IPS-11a (cell line): ENCODE data around the gene ADAMTSL1.
"Not testable (repeated sequence)": the region's sequence is repeated elsewhere in the genome, so short reads cannot be mapped to it uniquely, and the experiment has no call there.

Source experiments
- H3K4me3 ChIP-seq: one replicate; pipeline ENCODE4 v1.5.1; 2013; ENCODE audit warnings: low read depth, low read length, control low read depth

ADAMTSL1 gene

GRCh38 chr9:18849270-18849669 is 375.3 kb downstream of the ADAMTSL1 start:
- no peak overlapping the region for H3K4me3 ChIP-seq

- H3K4me3 ChIP-seq, result no peak overlapping the region
Observed at GRCh38 chr9:18849890-18850677, 376.1 kb downstream of the ADAMTSL1 start.

GRCh38 chr9:18851069-18851795 is 377.3 kb downstream of the ADAMTSL1 start:
- H3K4me3 ChIP-seq, result no peak overlapping the region

GRCh38 chr9:18855656-18856055 is 381.7 kb downstream of the ADAMTSL1 start:
- H3K4me3 ChIP-seq, result no peak overlapping the region

- H3K4me3 ChIP-seq, result no peak overlapping the region
Observed at GRCh38 chr9:18857334-18857733, 383.4 kb downstream of the ADAMTSL1 start.

GRCh38 chr9:18857769-18858168 is 383.8 kb downstream of the ADAMTSL1 start:
- H3K4me3 ChIP-seq, result no peak overlapping the region

- H3K4me3 ChIP-seq, result no peak overlapping the region
Observed at GRCh38 chr9:18861609-18862544, 387.9 kb downstream of the ADAMTSL1 start.

GRCh38 chr9:18863791-18864190 is 389.8 kb downstream of the ADAMTSL1 start:
- no peak overlapping the region for H3K4me3 ChIP-seq

GRCh38 chr9:18864516-18864915 is 390.6 kb downstream of the ADAMTSL1 start:
- no peak overlapping the region for H3K4me3 ChIP-seq

- no peak overlapping the region for H3K4me3 ChIP-seq
Observed at GRCh38 chr9:18865542-18865941, 391.6 kb downstream of the ADAMTSL1 start.

- no peak overlapping the region for H3K4me3 ChIP-seq
Observed at GRCh38 chr9:18866121-18866831, 392.3 kb downstream of the ADAMTSL1 start.

GRCh38 chr9:18869725-18870124 is 395.8 kb downstream of the ADAMTSL1 start:
- H3K4me3 ChIP-seq, result no peak overlapping the region

GRCh38 chr9:18874069-18874468 is 400.1 kb downstream of the ADAMTSL1 start:
- no peak overlapping the region for H3K4me3 ChIP-seq

GRCh38 chr9:18874990-18875389 is 401.0 kb downstream of the ADAMTSL1 start:
- not testable (repeated sequence) for H3K4me3 ChIP-seq

GRCh38 chr9:18877984-18878383 is 404.0 kb downstream of the ADAMTSL1 start:
- no peak overlapping the region for H3K4me3 ChIP-seq

- H3K4me3 ChIP-seq, result no peak overlapping the region
Observed at GRCh38 chr9:18881758-18882157, 407.8 kb downstream of the ADAMTSL1 start.

- no peak overlapping the region for H3K4me3 ChIP-seq
Observed at GRCh38 chr9:18887546-18887945, 413.6 kb downstream of the ADAMTSL1 start.

- H3K4me3 ChIP-seq, result no peak overlapping the region
Observed at GRCh38 chr9:18888290-18888689, 414.3 kb downstream of the ADAMTSL1 start.

- H3K4me3 ChIP-seq, result no peak overlapping the region
Observed at GRCh38 chr9:18889550-18889949, 415.6 kb downstream of the ADAMTSL1 start.

- no peak overlapping the region for H3K4me3 ChIP-seq
Observed at GRCh38 chr9:18890372-18890771, 416.4 kb downstream of the ADAMTSL1 start.
